Measurements from ENCODE around the gene CCDC154.

The CCDC154 gene

DNA sequence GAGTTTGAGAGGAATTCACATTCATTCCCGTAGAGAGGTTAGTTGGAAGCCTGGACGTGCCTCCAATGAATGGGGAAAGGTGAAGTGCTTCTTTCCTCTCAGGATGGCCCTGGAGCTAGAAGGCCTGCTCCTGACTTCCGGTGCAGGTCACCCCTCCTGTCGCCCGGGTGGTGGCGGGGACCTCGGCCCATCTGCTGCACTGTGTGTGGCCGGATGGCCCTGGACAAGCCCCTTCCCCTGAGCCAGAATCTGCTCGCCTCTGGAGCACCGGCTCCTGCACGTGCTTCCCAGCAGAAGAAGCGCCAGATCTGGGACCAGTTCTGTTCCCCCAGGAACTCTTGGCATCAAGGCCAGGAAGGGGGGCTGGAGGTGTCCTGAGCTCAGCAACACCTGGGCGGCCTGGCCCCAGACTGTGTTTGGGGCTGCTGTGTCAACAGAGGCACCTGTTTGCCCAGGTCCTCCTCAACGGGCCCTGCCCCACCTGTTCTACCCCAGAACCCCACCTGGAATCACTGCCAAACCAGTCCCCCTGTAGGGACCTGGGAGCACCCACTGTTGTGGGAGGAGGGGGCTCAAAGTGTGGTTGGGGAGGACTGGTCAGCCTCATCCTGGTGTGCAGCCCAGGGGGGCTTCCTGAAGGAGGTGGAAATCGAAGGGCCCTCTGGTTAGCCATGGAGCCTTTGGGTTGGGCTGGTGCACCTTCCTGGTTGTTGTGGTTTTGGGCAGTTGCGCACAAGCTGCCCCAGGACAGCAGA lies 18.6 kb downstream of the CCDC154 start:
- DNase-seq, result no peak

DNA sequence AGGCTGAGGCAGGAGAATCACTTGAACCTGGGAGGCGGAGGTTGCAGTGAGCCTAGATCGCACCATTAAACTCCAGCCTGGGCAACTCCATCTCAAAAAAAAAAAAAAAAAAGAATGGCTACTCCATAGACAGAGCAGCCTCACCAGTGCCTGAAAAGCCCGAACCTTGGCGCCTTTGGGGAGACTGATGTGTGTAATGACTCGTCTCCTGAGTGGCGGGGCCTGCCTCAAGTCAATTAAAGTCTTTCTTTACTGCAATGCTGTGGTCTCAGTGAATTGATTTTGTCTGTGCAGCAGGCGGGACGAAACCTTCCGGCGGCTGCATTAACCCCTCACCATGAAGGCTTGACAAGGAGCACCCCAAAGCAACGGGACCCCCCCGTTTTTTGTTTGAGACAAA lies 20.3 kb downstream of the CCDC154 start:
- no peak for DNase-seq

DNA sequence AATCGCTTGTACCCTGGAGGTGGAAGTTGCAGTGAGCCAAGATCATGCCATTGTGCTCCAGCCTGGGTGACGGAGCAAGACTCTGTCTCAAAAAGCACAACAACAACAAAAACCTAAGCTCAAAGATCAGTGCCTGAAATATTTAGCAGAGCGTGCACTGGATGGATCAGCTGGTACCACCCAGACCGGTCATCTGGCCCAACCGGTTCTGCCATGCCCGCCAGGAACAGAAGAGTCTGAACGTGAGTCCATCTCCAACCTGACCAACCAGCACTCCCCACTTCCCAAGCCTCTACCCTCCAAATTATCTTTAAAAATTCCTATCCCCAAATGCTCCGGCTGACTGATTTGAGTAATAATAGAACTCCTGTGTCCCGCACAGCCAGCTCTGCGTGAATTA lies 22.3 kb downstream of the CCDC154 start:
- no peak for DNase-seq

DNA sequence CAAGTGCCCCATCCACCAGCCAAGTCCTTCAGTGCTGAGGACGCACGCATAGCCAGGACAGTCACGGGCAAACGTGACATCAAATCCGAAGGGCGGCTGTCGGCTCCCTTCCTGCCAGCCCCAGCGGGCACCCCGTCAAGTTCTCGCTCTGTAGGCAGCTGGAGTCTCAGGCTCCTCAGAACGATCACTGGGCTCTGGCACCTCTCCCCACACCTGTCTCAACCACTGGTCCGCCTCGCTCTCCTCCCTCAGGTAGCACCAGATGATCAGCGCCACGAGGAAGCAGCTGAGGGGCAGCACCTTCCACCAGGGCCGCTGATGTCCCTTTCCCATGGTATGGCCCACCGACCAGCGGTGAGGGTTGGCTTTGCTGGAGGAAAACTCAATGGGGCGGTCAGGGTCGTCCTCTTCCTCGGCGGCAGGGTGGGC lies 24.2 kb downstream of the CCDC154 start:
- peak in 3 of 58 donors; percentile 11 to 49 (median 48) for DNase-seq

DNA sequence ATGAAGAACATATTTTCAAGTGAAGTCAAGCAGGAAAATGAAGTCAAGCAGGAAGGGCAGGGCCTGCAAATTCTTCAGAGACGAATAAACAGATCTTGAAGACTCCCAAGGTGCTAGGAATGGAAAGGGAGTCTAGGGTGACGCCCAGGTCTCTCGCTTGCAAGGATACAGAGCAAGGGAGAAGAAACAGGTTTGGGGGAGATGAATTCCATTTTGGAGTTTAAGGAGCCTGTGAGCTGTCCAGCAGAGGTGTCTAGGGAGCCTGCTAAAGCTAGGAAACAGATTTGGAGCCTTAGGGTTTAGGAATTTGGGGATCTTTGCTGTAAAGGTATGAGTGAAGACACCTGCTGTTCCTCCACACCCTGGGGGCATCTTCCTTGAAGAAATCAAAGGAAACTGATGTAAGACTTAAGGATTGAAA lies 27.8 kb downstream of the CCDC154 start:
- DNase-seq, result no peak

DNA sequence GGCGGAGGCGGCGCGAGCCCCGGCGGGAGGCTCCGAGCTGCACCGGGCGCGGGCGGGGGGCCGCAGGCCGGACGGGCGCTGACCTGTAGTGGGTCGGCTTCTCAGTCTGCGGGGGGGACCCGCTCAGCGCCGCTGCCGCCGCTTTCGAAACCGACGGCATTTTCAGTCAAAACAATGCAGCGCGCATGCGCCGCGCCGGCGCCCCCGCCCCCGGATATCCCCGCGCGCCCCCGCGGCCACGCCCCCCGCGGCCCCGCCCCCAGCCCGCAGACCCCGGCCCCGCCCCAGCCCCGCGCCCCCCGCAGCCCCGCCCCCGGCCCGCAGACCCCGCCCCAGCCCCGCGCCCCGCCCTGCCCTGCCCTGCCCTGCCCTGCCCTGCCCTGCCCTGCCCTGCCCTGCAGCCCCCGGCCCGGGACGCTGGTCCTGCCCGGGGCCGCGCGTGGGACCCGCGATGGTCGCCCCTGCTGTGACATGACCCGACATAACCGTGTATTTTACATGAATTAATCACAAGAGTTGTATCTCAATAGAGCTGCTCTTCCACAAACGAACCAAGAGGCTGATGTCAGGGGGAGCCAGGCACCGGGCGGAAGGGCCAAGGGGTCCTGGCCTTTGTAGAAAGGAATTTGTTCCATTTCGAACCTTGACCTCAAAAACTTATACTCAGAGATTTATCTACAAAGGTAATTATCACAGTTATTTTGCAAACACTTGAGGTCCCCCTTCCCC lies 29.7 kb downstream of the CCDC154 start, which contains the start of gene UNKL:
Gene UNKL, minus strand, starts transcription at position 173 of the 729 bp plus-strand sequence. Its CDS starts 13 bp downstream, at position 160.
- peak in 45 of 58 donors; percentile 4 to 79 (median 33) for DNase-seq

DNA sequence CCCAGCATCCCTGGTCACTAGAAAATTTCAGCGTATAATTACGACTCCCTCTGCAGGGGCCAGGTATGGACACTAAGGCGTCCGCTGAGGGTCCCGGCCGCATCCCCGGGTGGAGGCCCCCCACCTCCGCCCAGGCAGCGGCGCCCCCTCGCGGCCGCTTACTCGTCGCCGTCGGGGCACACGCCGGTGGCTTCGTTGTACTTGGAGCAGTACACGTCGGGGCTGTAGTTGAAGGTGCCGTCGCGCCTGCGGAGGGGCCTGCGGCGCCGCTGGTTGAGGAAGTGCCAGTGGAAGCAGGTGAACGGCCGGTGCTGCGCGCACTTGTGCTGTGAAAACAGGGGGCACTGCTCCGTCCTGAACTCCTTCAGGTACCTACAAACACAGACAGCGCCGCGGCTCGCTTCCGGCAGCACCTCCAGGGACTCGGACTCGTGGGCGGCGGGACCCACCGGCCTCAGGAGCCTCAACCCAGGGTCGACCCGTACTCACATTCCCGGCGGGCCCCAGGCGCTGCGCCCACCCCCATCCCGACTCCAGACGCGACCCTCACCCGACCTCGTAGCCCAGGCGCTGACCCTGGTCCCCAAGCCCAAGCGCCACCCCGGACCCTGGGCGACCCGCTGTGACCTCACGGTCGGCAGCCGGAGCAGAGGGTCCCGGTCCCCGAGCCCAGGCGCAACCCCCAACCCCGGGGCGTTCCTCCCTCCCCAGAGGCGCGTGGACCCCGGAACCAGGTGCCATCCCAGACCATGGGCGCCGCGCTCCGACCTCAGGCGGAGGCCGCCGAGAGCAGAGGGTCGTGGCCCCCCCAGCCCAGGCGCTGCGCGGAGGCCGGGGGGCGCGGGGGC lies 30.4 kb downstream of the CCDC154 start:
- DNase-seq, result peak in 20 of 58 donors; percentile 1 to 42 (median 19)

DNA sequence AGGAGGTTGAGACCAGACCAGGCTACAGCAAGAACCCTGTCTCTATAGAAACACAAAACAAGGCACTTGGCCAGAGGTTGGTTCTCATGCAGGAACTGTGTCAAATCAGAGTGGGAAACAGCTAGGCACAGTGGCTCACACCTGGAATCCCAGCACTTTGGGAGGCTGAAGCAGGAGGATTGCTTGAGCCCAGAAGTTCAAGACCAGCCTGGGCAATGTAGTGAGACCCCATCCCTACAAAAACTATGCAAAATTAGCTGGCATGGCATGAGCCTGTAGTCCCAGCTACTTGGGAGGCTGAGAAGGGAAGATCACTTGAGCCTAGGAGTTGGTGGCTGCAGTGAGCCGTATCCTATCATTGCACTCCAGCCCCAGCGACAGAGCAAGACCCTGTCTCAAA lies 31.5 kb downstream of the CCDC154 start:
- DNase-seq, result no peak

DNA sequence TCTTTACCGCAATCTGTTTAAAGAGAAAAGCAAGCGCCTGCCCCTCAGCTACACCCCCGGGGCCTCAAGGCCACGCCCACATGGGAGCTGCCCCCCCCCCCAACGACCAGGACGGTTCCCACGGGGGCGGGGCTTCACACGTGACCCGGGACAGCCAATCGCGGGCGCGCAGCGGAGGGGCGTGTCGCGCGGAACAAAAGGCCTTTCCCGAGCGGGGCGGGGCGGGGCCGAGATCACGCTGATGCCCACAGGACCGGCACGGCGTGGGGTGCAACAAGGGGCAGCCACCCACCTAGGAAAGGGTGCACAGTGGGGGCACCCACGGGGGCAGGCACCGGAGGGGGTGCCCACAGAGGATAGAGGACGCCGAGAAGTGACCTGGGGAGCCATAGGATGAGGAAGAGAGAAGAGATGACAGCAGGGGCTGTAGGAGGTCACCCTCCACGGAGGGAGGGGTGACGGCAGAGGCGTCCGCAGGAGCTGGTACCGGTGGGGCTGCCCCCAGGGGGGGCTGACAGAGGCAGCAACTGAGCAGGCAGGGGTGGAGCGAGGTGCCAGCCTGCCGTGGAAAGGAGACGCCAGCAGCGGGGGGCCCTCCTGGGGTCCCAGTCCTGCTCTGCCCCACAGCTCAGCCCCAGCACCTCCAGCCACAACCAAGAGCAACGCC lies 36.1 kb downstream of the CCDC154 start:
- DNase-seq, result peak; percentile 55 to 99 (median 92)

DNA sequence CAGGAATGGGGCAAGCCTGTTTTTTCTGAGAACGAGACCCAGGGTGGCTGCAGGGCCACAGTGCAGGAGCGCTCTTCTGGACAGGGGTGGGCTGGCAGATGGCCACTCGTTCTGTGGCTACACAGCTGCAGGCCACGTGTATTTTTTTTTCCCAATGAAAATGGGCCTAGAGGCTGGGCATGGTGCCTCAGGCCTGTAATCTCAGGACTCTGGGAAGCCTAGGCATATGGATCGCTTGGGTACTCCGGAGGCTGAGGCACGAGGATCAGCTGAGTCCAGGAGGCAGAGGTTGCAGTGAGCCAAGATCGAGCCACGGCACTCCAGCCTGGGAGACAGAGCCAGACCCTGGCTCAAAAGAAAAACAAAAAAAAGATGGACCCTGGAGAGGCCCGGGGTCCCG lies 36.6 kb downstream of the CCDC154 start:
- peak in 7 of 58 donors; percentile 17 to 45 (median 35) for DNase-seq

DNA sequence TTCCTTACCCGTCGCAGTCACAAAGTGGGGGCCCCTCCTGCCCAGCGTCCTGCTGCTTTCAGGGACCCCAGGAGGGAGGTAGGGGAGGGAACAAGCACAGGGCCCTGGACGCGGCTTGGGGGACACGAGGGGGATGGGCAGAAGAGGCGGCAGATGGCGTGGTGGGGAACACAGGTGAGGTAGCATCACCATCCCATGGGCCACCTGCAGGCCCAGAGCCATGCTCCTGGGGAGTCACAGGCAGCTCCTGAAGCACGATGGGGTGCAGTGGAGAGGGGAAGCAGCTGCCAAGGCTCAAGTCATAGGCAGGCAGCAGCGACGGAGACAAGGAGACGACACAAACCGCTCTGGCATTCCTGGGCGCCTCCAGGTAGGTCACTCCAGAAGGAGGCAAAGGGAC lies 40.6 kb downstream of the CCDC154 start:
- no peak for DNase-seq

DNA sequence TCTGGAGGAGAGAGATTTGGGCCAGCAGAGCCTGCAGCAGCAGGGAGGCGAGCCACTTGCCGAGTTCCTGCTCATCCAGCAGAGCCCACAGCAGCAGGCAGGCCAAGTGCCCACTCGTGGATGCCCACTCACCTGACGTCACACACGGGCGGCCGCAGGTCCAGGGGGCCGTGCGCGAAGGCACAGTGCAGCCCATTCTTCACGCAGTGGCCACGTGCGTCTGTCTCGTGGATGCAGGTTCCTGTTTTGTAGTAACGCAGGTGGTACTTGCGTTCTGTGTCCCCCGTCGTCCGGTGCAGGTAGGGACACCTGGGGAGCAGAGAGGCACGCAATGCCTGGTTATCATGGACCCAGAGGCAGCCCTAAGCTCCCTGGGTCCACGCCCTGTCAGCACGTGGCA lies 41.3 kb downstream of the CCDC154 start:
- no peak for DNase-seq

DNA sequence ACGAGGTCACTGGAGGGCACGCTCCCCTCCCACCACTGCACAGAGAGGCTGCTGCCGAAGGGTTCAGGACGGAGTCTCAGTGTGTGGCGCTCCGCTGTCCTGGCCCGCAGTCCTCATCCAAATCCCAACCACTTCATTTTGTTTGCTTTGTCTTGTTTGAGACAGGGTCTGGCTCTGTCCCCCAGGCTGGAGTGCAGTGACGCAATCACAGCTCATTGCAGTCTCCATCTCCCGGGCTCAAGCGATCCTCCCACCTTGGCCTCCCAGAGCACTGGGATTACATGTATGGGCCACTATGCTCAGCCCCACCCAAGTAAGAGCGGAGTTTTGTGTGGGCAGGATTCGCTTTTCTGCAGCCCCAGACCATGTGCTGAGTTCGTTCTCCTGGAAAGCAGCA lies 42.6 kb downstream of the CCDC154 start:
- no peak for DNase-seq

DNA sequence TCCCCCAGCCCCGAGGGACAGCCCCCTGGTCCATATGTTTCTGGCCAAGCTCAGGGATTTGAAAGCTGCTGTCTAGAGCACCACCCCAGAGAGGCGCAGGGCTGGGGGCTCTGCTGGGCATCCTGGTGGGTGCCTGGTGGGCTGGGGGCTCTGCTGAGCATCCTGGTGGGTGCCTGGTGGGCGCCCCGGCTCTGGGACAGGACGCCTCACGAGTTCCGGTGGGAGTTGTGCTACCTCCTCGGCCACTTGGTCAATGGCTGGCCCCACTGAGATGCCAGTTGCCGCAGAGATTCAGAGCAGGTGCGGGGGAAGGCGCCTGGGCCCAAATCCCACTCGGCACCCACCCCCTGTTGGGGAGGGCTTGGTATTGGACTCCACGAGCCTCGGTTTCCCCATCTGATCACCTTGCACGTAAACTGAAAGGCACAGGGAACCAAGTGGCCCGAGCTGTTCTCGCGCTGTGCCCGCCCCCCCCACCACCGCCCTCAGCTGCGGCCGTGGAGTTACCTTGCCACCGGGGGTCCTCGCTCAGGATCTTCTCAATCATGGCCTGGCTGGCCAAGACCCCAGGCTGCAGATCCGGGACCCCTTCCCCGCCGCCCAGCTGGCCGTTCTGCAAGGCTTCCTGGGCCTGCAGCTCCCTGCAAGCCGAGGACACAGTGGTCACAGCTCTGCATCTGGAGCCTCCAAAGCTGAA lies 43.1 kb downstream of the CCDC154 start:
- DNase-seq, result no peak

DNA sequence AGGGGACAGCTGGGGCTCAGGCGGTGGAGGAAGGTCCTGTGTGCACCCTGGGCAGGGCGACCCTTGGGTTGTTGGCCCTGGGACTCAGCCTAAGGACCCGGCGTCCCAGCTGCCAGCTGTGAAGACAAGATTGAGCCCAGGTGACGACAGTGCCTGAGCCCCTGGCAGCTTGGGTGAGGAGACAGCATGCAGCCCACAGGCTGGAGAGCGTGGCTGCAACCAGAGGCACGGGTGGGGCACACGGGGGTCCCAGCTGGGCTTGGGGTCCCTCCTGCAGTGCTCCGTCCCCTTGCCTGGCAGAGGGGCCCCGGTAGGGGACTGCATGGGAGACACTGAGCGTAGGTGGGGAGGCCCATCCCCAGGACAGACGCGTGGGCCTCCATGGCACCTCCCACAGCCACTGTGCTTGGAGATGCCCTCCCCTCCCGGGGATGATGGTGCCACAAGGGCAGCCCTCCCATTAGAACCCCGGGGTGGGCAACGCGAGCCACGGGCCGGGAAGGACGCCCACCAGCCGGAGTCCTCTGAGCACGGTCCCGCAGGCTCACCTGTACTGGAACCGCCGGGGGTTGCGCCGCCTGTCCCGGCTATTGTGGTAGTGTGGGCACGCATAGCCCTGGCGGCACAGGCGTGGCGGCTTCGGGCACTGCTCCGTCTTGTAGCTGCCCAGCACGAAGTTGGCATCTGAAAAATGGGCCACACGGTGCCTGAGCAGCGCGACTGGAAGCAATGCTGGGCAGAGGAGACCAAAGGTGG lies 45.4 kb downstream of the CCDC154 start:
- DNase-seq, result no peak

DNA sequence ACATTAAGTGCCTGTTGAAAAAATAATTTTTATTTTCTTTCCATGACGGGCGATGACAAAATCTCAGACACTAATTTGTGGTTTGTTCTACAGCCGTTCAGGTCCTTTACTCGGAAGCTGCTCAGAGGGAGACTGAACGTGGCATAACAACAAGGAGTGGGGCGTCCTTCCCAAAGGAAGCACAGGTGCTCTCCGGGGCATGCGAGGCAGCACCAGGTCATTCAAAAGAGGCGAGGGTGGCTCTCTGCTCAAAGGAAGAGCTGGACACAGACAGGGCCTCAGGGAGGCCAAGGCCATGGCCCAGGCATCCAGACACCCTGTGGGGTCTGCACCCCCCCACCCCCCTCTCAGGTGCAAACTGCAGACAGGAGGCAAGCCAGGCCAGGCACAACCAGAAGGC lies 46.0 kb downstream of the CCDC154 start:
- no peak for DNase-seq

DNA sequence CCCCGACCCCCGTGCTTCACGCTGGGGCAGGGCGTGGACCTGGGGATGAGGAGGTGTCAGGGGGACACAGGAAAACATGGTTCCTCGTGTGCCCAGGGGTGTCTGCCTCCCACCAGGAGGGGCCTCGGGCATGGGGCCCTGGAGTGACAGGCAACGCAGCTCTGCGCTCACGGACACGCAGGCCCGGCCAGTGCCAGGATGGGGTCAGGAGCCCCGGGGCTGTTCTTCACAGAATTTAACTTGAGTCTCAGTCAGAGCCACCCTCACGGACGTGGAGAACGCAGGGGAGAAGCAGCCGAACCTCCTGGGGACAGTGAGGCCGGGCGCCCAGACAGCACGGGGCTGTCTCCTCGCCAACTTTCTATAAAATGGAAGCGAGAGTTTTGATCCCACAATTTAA lies 46.6 kb downstream of the CCDC154 start:
- no peak for DNase-seq

DNA sequence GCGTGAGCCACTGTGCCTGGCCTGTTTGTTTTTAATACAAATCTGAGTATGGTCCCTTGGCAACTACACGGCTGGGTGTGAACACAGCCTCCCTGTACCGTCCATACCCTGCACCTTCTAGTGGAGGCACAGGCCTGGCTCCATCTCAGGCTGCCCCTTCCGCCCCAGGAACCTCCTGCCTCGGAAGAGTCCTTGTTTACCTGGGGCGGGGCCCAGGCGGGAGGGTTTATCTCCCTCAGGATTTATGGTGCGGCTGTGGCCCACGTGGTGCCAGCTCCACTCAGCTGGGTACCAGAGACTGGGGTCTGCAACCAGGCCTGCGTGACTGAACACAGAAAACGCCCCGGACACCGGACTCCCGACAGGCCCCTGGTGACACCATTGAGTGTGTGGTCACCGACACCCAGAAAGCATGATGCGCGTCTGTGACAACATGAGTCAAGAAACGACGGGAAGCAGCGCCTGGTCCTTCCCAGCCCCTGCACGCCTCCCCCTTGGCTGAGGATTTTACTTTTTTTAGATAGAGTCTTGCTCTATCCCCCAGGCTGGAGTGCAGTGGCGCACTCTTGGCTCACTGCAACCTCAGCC lies 48.8 kb downstream of the CCDC154 start:
- DNase-seq, result no peak

DNA sequence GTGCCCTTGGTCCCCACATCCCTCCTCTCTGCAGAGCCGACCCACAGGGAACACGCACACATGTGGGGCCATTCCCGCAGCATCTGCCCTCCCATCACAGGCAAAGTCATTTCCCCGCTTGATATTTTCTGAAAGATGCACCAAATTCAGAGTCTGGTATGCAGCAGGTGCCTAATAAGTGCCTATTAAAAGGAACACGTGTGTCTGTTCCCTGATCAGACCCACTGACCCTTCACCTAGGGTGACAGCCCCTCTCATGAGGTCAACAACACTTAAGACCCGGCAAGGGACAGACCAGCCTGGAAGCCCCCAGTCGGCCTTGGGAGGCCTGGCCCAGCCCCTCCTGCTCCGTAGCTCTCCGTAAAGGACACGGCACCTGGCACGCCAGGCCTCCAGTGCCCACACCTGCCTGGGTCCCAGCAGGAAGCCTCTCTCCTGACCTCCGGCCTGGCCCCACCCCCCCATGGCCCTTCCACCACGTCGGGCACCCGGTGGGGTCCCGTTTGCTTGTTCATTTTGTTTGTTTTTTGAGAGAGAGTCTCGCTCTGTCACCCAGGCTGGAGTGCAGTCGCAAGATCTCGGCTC lies 49.9 kb downstream of the CCDC154 start:
- DNase-seq, result no peak
